Body of pancreas (tissue), 4 donors: Measurements from ENCODE around the gene IGIP.

ENCODE experiments used
- CTCF ChIP-seq, 7 experiments: fragments of 450-650 bp in 4 of 7; fragments of 200-600 bp in 3 of 7; sonication (generic) in 3 of 7; IDR thresholded peaks; one replicate each; pipeline ENCODE4 v1.5.1; 2016 to 2019; ENCODE audit warnings: antibody characterized with exemption in 7 of 7
- POLR2A ChIP-seq, 3 donors: fragments of 450-650 bp; IDR thresholded peaks; one replicate each; pipeline ENCODE4 v1.6.1; 2016; ENCODE audit warnings: antibody characterized with exemption in 3 of 3, mild to moderate bottlenecking in 2 of 3

GRCh38 chr5:140103154-140103553, 22.6 kb upstream of the IGIP start:
- TF ChIP-seq CTCF (IDR thresholded peaks at IDR 0.05) = no peak
- no peak for TF ChIP-seq POLR2A (IDR thresholded peaks at IDR 0.05)
